Fibroblast of lung (primary cell): Measurements from ENCODE around the gene CLMN. TPM values are rescaled to one million over a fixed set of nuclear protein-coding genes. Genes with fewer than 3 reads are reported as not detected.

Experiments
- DNase-seq, 2 donors: peaks; one replicate each; pipeline versions ENCODE4 v3.0.0 to v3.0.0-alpha.2; 2010; ENCODE audit warnings: low read depth in 2 of 2
- H2AFZ ChIP-seq: 2 replicates; pipeline ENCODE4 v1.5.1; 2012; ENCODE audit warnings: low read length, control low read depth, inconsistent platforms
- H3K27ac ChIP-seq: 2 replicates; pipeline ENCODE4 v1.5.1; 2011; ENCODE audit warnings: low read length, control low read depth; ENCODE audit not compliant: insufficient read depth
- H3K27me3 ChIP-seq: 2 replicates; pipeline ENCODE4 v1.5.1; 2011; ENCODE audit warnings: mild to moderate bottlenecking, low read length; ENCODE audit not compliant: control insufficient read depth, insufficient read depth
- H3K36me3 ChIP-seq: 2 replicates; pipeline ENCODE4 v1.5.1; 2011; ENCODE audit warnings: low read length; ENCODE audit not compliant: control insufficient read depth, insufficient read depth
- H3K4me1 ChIP-seq: 2 replicates; pipeline ENCODE4 v1.5.1; 2011; ENCODE audit warnings: low read length; ENCODE audit not compliant: control insufficient read depth, insufficient read depth; ENCODE audit errors: extremely low read depth
- H3K4me2 ChIP-seq: 2 replicates; pipeline ENCODE4 v1.5.1; 2011; ENCODE audit warnings: low read length, control low read depth; ENCODE audit not compliant: insufficient read depth; ENCODE audit errors: extremely low read depth
- H3K4me3 ChIP-seq, 4 experiments: fragments of 200-600 bp in 1 of 4; sonication (generic) in 1 of 4; replicated peaks in 1 of 4; 2 replicates each; pipeline ENCODE4 v1.5.1; 2011 to 2016; ENCODE audit warnings: low read length in 4 of 4, low read depth in 3 of 4, mild to moderate bottlenecking in 3 of 4, control low read depth in 2 of 4, inconsistent platforms in 1 of 4, mixed read lengths in 1 of 4; ENCODE audit not compliant: insufficient read depth in 1 of 4; ENCODE audit errors: control extremely low read depth in 1 of 4
- H3K79me2 ChIP-seq: 2 replicates; pipeline ENCODE4 v1.5.1; 2012; ENCODE audit warnings: mild to moderate bottlenecking, low read length, inconsistent platforms; ENCODE audit not compliant: control insufficient read depth, insufficient read depth
- H3K9ac ChIP-seq: 2 replicates; pipeline ENCODE4 v1.5.1; 2011; ENCODE audit warnings: mild to moderate bottlenecking, low read length, control low read depth; ENCODE audit not compliant: insufficient read depth
- H3K9me3 ChIP-seq: 2 replicates; pipeline ENCODE4 v1.5.1; 2012; ENCODE audit warnings: low read depth, low read length; ENCODE audit not compliant: control insufficient read depth, insufficient read depth
- H4K20me1 ChIP-seq: 2 replicates; pipeline ENCODE4 v1.5.1; 2011; ENCODE audit warnings: low read length; ENCODE audit not compliant: control insufficient read depth, insufficient read depth; ENCODE audit errors: extremely low read depth
- EZH2 ChIP-seq: IDR thresholded peaks from 2 replicates; pipeline ENCODE4 v1.5.1; 2012; ENCODE audit warnings: low read length, control low read depth, mild to moderate bottlenecking; ENCODE audit errors: missing control alignments
- polyA plus RNA-seq, 2 donors: library from polyadenylated mRNA; depleted of rRNA in 1 of 2; stranded (reverse) in 1 of 2; unstranded in 1 of 2; fragments of >200 nt; gene quantifications; 2 replicates each; pipeline ENCODE4 v1.2.1, GENCODE V29; 2011 to 2012; ENCODE audit warnings: missing spikeins in 1 of 2
- total RNA-seq: library from RNA; depleted of rRNA; stranded (reverse); fragments of >200 nt; gene quantifications from 2 replicates; pipeline ENCODE4 v1.2.1, GENCODE V29; 2014
- TF ChIP-seq, protein P1 (sequence below), 2 donors: IDR thresholded peaks in 1 of 2; conservative IDR thresholded peaks in 1 of 2; 1 replicate in 1 of 2; 2 replicates in 1 of 2; pipeline ENCODE4 v1.5.1; 2011 to 2012; ENCODE audit warnings: low read length in 2 of 2, control low read depth in 1 of 2, inconsistent platforms in 1 of 2, low read depth in 1 of 2, mild to moderate bottlenecking in 1 of 2

CLMN gene
- total and polyA plus RNA-seq, 2 donors (not counting 1 experiment from before 2014, with no cell fraction given) = 0.83 to 2.7 TPM

DNA sequence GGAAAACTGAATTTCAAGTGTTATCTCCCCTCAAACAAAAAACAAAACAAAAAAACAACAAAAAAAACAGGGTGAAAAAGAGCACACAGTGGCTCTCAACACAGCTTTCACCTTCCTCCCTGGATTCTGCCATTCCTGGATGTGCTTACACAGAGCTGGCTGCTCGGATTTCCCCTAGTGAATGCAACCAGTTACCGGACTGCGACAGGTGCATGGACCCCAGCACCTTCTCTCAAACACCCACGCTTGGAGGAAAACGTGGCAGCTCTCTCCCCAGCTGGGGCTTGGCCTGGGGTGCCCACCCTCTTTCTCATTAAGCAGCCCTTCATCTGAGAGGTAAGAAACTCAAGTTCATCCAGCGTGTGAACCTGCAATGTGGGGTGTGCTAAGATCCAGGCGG is 128.9 kb downstream of the CLMN start:
- DNase-seq = no peak
- no peaks in the 10 kb centered on the region for H3K79me2 ChIP-seq
- H3K4me1 ChIP-seq = no peaks in the 10 kb centered on the region
- H3K9me3 ChIP-seq = no peaks in the 10 kb centered on the region
- TF ChIP-seq, protein P1, sequence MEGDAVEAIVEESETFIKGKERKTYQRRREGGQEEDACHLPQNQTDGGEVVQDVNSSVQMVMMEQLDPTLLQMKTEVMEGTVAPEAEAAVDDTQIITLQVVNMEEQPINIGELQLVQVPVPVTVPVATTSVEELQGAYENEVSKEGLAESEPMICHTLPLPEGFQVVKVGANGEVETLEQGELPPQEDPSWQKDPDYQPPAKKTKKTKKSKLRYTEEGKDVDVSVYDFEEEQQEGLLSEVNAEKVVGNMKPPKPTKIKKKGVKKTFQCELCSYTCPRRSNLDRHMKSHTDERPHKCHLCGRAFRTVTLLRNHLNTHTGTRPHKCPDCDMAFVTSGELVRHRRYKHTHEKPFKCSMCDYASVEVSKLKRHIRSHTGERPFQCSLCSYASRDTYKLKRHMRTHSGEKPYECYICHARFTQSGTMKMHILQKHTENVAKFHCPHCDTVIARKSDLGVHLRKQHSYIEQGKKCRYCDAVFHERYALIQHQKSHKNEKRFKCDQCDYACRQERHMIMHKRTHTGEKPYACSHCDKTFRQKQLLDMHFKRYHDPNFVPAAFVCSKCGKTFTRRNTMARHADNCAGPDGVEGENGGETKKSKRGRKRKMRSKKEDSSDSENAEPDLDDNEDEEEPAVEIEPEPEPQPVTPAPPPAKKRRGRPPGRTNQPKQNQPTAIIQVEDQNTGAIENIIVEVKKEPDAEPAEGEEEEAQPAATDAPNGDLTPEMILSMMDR (conservative IDR thresholded peaks at IDR 0.05 in 1 of 2, IDR thresholded peaks at IDR 0.05 in 1 of 2; ENCODE audit: low read depth in 1 of 2, low read length in 2 of 2) = no peak
- TF ChIP-seq EZH2 = no peak
- H3K27me3 ChIP-seq = peaks cover 2% of the 10 kb centered on the region
- no peaks in the 10 kb centered on the region for H3K36me3 ChIP-seq
- no peak overlapping the region for H3K4me3 ChIP-seq
- no peak overlapping the region for H3K4me2 ChIP-seq
- H3K9ac ChIP-seq = no peak overlapping the region
- H3K27ac ChIP-seq = no peak overlapping the region
- H4K20me1 ChIP-seq = no peaks in the 10 kb centered on the region
- no peak overlapping the region for H2AFZ ChIP-seq

DNA sequence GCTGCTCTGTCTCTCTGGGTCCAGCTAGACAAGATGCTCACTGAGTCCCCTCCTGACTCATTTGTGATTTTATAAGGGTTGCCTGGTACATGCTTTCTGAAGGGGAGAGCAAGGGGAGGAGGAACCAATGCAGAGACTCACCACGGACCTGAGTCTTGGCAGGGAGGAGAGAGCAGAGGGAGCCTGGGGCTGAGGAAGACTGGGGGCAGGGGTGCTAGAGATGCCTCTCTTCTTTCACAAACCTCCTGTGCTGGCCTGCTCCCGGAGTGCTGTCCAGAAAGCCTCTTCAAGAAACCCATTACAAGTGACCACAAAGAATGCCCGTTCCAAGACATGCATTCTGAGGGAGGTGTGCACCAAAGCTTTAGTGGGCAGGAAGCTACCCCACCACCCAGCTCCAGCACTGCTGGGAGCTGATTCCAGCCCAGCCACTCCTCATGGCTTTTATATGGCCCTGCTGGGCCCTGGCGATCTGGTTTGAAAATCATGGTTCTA is 129.3 kb downstream of the CLMN start:
- Histone ChIP-seq H3K4me2 (no peak overlapping the region), H4K20me1 (no peaks in the 10 kb centered on the region)

DNA sequence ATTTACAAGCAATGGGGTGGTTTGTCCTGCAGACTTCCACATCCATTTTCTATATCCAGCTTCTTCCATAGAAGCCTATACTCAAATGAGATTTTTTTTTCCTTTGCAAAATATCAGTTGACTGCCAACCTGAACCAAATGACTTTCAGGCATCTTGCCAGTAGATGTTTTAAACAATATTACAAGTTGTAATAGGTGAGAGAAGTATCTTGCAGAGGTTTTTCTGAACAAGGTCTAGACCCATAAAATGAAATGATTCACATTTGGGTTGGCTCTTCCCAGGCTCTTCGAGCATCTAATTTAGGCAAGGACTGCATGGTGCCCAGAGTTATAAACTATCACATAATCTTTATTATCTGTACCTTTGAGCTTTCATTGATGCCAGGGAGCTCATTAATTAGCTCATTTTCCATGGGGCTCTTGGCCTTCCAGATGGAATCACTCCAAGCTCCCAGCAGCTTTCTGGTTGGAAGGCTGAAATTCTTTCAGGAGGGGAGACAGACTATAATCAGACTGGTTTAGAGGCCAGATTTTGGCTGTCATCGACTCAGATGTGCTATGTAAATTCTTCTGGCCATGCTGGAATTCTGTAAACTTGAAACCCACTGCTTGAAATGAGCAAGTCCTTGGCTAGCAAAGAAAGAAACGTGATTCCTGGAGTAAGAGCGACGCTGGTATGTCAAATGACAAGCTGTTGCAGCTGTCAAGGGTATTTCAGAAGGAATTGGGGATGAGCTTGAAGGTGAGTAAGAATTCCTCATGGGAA is 130.2 kb downstream of the CLMN start:
- H3K27ac ChIP-seq = no peak overlapping the region
- no peaks in the 10 kb centered on the region for H3K79me2 ChIP-seq
- H3K9ac ChIP-seq = no peak overlapping the region
- TF ChIP-seq, protein P1 (conservative IDR thresholded peaks at IDR 0.05 in 1 of 2, IDR thresholded peaks at IDR 0.05 in 1 of 2; ENCODE audit: low read depth in 1 of 2, low read length in 2 of 2) = no peak
- TF ChIP-seq EZH2 = no peak
- H3K4me2 ChIP-seq = no peak overlapping the region
- H2AFZ ChIP-seq = no peak overlapping the region
- no peaks in the 10 kb centered on the region for H4K20me1 ChIP-seq
- DNase-seq = peak in 1 of 2 donors; percentile 45
- H3K27me3 ChIP-seq = peaks cover 2% of the 10 kb centered on the region
- no peak overlapping the region for H3K4me3 ChIP-seq
- H3K9me3 ChIP-seq = no peaks in the 10 kb centered on the region
- H3K36me3 ChIP-seq = no peaks in the 10 kb centered on the region
- peaks cover 2% of the 10 kb centered on the region for H3K4me1 ChIP-seq

More for the DNA sequence above, 129.3 kb downstream of the CLMN start:
- no peak overlapping the region for H3K27ac ChIP-seq
- TF ChIP-seq, protein P1 (conservative IDR thresholded peaks at IDR 0.05 in 1 of 2, IDR thresholded peaks at IDR 0.05 in 1 of 2; ENCODE audit: low read depth in 1 of 2, low read length in 2 of 2) = no peak
- TF ChIP-seq EZH2 = no peak
- peaks cover 2% of the 10 kb centered on the region for H3K4me1 ChIP-seq
- H3K9ac ChIP-seq = no peak overlapping the region
- H3K9me3 ChIP-seq = no peaks in the 10 kb centered on the region
- H2AFZ ChIP-seq = no peak overlapping the region
- peaks cover 2% of the 10 kb centered on the region for H3K27me3 ChIP-seq
- H3K4me3 ChIP-seq = no peak overlapping the region
- peak in 1 of 2 donors; percentile 40 for DNase-seq
- no peaks in the 10 kb centered on the region for H3K36me3 ChIP-seq
- H3K79me2 ChIP-seq = no peaks in the 10 kb centered on the region
